NCI-H2196 (cell line): Measurements from ENCODE around the gene PPFIA1.

Experiments
- DNase-seq: peaks from one replicate; lab custom pipeline; 2025; ENCODE audit not compliant: unreplicated experiment; lab: John Stamatoyannopoulos, UW

PPFIA1 gene

GRCh38 chr11:70353329-70353728 lies 82.8 kb downstream of the PPFIA1 start:
- DNase-seq, result no peak

- DNase-seq, result no peak
Measured at GRCh38 chr11:70353900-70354568, 83.5 kb downstream of the PPFIA1 start.

GRCh38 chr11:70354629-70355028 lies 84.1 kb downstream of the PPFIA1 start:
- no peak for DNase-seq

- no peak for DNase-seq
Measured at GRCh38 chr11:70358753-70359152, 88.3 kb downstream of the PPFIA1 start.

- DNase-seq, result no peak
Measured at GRCh38 chr11:70359451-70360205, 89.1 kb downstream of the PPFIA1 start.

GRCh38 chr11:70360211-70360610 lies 89.7 kb downstream of the PPFIA1 start:
- peak; percentile 28 for DNase-seq

- no peak for DNase-seq
Measured at GRCh38 chr11:70364178-70364577, 93.7 kb downstream of the PPFIA1 start.

- no peak for DNase-seq
Measured at GRCh38 chr11:70364745-70365543, 94.5 kb downstream of the PPFIA1 start.

GRCh38 chr11:70365544-70365927 lies 95.0 kb downstream of the PPFIA1 start:
- no peak for DNase-seq

GRCh38 chr11:70367071-70367470 lies 96.6 kb downstream of the PPFIA1 start:
- peak; percentile 73 for DNase-seq

- no peak for DNase-seq
Measured at GRCh38 chr11:70368961-70369360, 98.5 kb downstream of the PPFIA1 start.

- DNase-seq, result no peak
Measured at GRCh38 chr11:70371241-70371640, 100.8 kb downstream of the PPFIA1 start.

GRCh38 chr11:70372076-70372475 lies 101.6 kb downstream of the PPFIA1 start:
- DNase-seq, result no peak

- no peak for DNase-seq
Measured at GRCh38 chr11:70376621-70377020, 106.1 kb downstream of the PPFIA1 start.

- no peak for DNase-seq
Measured at GRCh38 chr11:70377645-70378044, 107.2 kb downstream of the PPFIA1 start.

- no peak for DNase-seq
Measured at GRCh38 chr11:70378506-70379134, 108.1 kb downstream of the PPFIA1 start.

- DNase-seq, result no peak
Measured at GRCh38 chr11:70381350-70381749, 110.9 kb downstream of the PPFIA1 start.

- no peak for DNase-seq
Measured at GRCh38 chr11:70381872-70382861, 111.7 kb downstream of the PPFIA1 start.

- no peak for DNase-seq
Measured at GRCh38 chr11:70383664-70384565, 113.4 kb downstream of the PPFIA1 start.
